ENCODE results near the gene ZFYVE9.

DNA sequence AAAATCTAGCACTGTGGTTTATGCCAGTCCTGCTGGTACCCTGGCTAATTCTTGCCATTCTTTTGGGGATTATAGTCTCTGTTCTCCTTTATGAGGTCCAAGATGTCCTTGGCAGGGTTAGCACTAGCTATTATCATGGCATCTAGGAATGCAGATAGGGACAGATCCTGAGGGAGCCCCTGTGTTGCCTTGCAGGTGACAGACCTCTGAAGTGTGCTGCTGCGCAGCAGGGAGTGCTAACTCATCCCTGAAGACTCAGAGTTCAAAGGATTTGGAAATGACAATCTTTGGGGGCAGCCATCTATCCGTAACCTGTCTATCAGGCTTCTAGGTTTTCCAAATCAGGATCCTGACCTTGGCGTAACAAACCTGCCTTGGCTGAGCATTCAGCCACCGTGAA lies 16.3 kb downstream of the ZFYVE9 start:
- TF ChIP-seq, protein P1, sequence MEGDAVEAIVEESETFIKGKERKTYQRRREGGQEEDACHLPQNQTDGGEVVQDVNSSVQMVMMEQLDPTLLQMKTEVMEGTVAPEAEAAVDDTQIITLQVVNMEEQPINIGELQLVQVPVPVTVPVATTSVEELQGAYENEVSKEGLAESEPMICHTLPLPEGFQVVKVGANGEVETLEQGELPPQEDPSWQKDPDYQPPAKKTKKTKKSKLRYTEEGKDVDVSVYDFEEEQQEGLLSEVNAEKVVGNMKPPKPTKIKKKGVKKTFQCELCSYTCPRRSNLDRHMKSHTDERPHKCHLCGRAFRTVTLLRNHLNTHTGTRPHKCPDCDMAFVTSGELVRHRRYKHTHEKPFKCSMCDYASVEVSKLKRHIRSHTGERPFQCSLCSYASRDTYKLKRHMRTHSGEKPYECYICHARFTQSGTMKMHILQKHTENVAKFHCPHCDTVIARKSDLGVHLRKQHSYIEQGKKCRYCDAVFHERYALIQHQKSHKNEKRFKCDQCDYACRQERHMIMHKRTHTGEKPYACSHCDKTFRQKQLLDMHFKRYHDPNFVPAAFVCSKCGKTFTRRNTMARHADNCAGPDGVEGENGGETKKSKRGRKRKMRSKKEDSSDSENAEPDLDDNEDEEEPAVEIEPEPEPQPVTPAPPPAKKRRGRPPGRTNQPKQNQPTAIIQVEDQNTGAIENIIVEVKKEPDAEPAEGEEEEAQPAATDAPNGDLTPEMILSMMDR (IDR thresholded peaks at IDR 0.05): no peak
- TF ChIP-seq POLR2A (IDR thresholded peaks at IDR 0.05): no peak

Measured in esophagus squamous epithelium (tissue), 4 donors.